ENCODE data around the gene SINHCAF.
"Not testable (repeated sequence)": the region's sequence is repeated elsewhere in the genome, so short reads cannot be mapped to it uniquely, and the experiment has no call there.

Gene SINHCAF, protein sequence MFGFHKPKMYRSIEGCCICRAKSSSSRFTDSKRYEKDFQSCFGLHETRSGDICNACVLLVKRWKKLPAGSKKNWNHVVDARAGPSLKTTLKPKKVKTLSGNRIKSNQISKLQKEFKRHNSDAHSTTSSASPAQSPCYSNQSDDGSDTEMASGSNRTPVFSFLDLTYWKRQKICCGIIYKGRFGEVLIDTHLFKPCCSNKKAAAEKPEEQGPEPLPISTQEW

GRCh38 chr12:31325877-31326631 is at the start of gene SINHCAF:
SINHCAF (minus strand) TSS chr12:31326150; CDS start chr12:31298204, 27,946 bp downstream.
- peak; percentile 76 for DNase-seq (ENCODE audit: insufficient read length, low spot score)
- TF ChIP-seq, protein P1, sequence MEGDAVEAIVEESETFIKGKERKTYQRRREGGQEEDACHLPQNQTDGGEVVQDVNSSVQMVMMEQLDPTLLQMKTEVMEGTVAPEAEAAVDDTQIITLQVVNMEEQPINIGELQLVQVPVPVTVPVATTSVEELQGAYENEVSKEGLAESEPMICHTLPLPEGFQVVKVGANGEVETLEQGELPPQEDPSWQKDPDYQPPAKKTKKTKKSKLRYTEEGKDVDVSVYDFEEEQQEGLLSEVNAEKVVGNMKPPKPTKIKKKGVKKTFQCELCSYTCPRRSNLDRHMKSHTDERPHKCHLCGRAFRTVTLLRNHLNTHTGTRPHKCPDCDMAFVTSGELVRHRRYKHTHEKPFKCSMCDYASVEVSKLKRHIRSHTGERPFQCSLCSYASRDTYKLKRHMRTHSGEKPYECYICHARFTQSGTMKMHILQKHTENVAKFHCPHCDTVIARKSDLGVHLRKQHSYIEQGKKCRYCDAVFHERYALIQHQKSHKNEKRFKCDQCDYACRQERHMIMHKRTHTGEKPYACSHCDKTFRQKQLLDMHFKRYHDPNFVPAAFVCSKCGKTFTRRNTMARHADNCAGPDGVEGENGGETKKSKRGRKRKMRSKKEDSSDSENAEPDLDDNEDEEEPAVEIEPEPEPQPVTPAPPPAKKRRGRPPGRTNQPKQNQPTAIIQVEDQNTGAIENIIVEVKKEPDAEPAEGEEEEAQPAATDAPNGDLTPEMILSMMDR (IDR thresholded peaks at IDR 0.05; ENCODE audit: insufficient read depth, missing control alignments): no peak
- no peak for FAIRE-seq

GRCh38 chr12:31375422-31375821 is 49.5 kb upstream of the SINHCAF start:
- FAIRE-seq; DNase-seq (ENCODE audit: insufficient read length, low spot score): not testable (repeated sequence)

DNA sequence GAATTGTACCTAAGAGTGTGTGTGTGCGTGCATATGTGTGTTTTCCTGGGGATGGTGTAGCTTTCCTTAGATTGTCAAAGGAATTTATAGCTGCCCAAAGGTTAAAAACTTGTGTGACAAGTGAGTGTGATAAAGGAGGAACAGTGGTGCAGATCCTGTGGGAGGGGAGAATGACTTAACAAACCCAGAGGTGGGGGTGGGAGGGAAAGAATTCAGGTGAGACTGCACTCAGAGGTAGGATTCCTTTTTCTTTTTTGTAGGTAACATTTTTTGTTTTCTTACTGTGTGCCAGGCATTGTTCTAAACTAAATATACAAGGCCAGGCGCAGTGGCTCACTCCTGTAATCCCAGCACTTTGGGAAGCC is 45.3 kb upstream of the SINHCAF start:
- DNase-seq (ENCODE audit: insufficient read length, low spot score): no peak
- TF ChIP-seq, protein P1 (IDR thresholded peaks at IDR 0.05; ENCODE audit: insufficient read depth, missing control alignments): no peak
- FAIRE-seq: no peak

DNA sequence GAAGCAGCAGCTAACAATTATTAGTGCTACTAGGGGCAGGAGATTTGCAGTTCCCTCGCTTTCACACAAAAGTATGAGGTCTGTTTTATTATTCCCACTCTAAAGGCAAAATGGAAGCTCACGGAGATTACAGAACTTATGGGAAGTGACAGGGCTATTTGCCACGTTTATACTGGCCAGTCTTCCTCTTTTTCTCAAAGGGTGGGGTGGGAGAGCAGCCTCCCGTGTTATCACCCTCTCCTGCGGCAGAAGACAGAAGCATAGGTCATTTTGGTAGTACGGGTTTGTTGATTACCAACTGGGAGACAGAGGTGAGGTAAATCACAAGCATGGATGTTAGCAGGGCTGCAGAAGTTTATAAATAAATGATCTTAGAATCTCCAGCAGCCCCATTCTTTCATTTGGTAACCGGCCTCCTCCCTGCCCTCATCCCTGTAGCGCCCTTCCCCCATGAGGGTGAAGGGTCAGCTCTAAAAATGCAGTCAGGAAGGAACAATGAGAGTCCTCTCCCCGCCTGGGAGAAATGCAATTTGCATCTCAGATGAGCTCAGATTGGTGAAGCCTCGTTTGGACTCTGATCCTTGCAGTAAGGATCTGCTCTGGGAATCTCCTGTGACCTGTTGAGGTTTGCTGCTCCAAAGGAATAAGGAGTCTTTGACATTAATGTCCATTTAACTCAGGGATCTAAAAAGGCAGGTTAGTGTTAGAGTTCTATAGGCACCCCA is 44.7 kb upstream of the SINHCAF start:
- no peak for FAIRE-seq
- TF ChIP-seq, protein P1 (IDR thresholded peaks at IDR 0.05; ENCODE audit: insufficient read depth, missing control alignments): no peak

DNA sequence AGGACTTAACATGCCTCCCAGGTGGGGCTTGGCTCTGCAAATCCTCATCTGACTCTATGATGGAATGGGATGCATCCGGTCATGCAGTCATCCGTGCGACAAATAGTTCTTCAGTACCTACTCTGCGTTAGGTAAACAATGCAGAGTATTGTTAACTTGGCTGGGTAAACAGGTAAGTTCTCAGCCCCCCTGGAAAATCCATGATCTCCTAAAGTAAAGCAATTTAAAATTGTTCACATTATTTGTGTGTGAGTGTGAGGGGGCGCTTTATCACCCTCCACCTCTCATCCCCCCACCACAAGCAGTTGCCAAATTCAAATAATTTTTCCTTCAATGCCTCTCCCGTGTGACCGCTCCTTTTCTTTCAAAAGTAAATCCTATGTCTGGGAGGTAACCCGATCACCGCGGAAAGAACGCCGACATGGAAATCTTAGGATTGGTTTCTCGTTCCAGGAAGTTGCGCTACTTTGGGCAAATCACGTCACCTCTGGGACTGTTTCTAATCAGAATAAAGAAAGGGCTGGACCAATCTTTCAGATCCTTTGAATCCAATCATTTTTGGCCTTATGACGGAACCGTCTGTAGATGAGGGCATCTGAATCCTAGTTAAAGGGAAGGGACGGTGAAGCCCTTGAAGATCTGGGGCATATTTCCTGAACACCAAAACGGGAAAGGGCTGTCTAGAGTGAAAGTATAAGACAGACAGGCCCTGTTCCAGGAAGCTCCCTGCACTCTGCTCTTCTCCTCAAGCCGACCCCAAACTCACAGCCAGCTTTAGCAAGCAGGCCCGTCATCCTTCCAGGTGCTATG is 44.0 kb upstream of the SINHCAF start:
- TF ChIP-seq, protein P1 (IDR thresholded peaks at IDR 0.05; ENCODE audit: insufficient read depth, missing control alignments): no peak
- no peak for DNase-seq (ENCODE audit: insufficient read length, low spot score)
- no peak for FAIRE-seq

More for the DNA sequence above, 44.7 kb upstream of the SINHCAF start:
- no peak for DNase-seq (ENCODE audit: insufficient read length, low spot score)

GRCh38 chr12:31368666-31369361 is 42.9 kb upstream of the SINHCAF start:
- FAIRE-seq: no peak
- TF ChIP-seq, protein P1 (IDR thresholded peaks at IDR 0.05; ENCODE audit: insufficient read depth, missing control alignments): no peak
- no peak for DNase-seq (ENCODE audit: insufficient read length, low spot score)
